EH (cell line): ENCODE results near the gene MCM3AP.

ENCODE experiments used
- DNase-seq: peaks from one replicate; pipeline ENCODE4 v3.0.0-alpha.2; 2015; ENCODE audit warnings: low read depth

Gene MCM3AP

GRCh38 chr21:46273341-46273740, 12.1 kb downstream of the MCM3AP start:
- DNase-seq, result no peak

GRCh38 chr21:46269466-46269865, 15.9 kb downstream of the MCM3AP start:
- no peak for DNase-seq

- no peak for DNase-seq
These were observed 17.0 kb downstream of the MCM3AP start for GRCh38 chr21:46268371-46268770.

GRCh38 chr21:46266946-46267345, 18.5 kb downstream of the MCM3AP start:
- no peak for DNase-seq

GRCh38 chr21:46265736-46266525, 19.5 kb downstream of the MCM3AP start:
- DNase-seq, result no peak

- DNase-seq, result no peak
These were observed 20.7 kb downstream of the MCM3AP start for GRCh38 chr21:46264690-46265144.

GRCh38 chr21:46264046-46264689, 21.2 kb downstream of the MCM3AP start:
- DNase-seq, result no peak

GRCh38 chr21:46256501-46256994, 28.9 kb downstream of the MCM3AP start:
- no peak for DNase-seq

GRCh38 chr21:46255758-46256337, 29.6 kb downstream of the MCM3AP start:
- no peak for DNase-seq

GRCh38 chr21:46255166-46255565, 30.2 kb downstream of the MCM3AP start:
- DNase-seq, result no peak

- no peak for DNase-seq
These were observed 31.0 kb downstream of the MCM3AP start for GRCh38 chr21:46254208-46254975.

GRCh38 chr21:46253610-46254124, 31.7 kb downstream of the MCM3AP start:
- peak; percentile 11 for DNase-seq

- no peak for DNase-seq
These were observed 32.6 kb downstream of the MCM3AP start for GRCh38 chr21:46252840-46253239.

GRCh38 chr21:46250146-46250725, 35.2 kb downstream of the MCM3AP start:
- DNase-seq, result peak; percentile 7

GRCh38 chr21:46248827-46249226, 36.6 kb downstream of the MCM3AP start:
- DNase-seq, result no peak

- no peak for DNase-seq
These were observed 37.0 kb downstream of the MCM3AP start for GRCh38 chr21:46248422-46248782.

- no peak for DNase-seq
These were observed 37.6 kb downstream of the MCM3AP start for GRCh38 chr21:46247699-46248421.

GRCh38 chr21:46246345-46246744, 39.1 kb downstream of the MCM3AP start:
- no peak for DNase-seq

GRCh38 chr21:46245213-46245915, 40.0 kb downstream of the MCM3AP start:
- no peak for DNase-seq

- no peak for DNase-seq
These were observed 40.8 kb downstream of the MCM3AP start for GRCh38 chr21:46244602-46245001.
